HepG2 (cell line): ENCODE measurements around the gene AZI2. TPM values are rescaled to one million over a fixed set of nuclear protein-coding genes. Genes with fewer than 3 reads are reported as not detected.

Experiments used
- CAMTA2 ChIP-seq: sonication (generic); formaldehyde crosslinking; IDR thresholded peaks from 2 replicates; pipeline ENCODE4 v1.4.0; 2020; ENCODE audit warnings: mild to moderate bottlenecking, missing genetic modification reagents, borderline replicate concordance
- HNRNPK ChIP-seq: fragments of 200-400 bp; formaldehyde crosslinking; IDR thresholded peaks from 2 replicates; pipeline ENCODE4 v1.6.1; 2018; ENCODE audit warnings: low read length, low read depth, moderate library complexity, mild to moderate bottlenecking; ENCODE audit not compliant: poor library complexity, severe bottlenecking
- HOXA5 ChIP-seq: sonication (generic); formaldehyde crosslinking; IDR thresholded peaks from 2 replicates; pipeline ENCODE4 v1.4.0; 2020; ENCODE audit warnings: missing genetic modification reagents
- MIER2 ChIP-seq: IDR thresholded peaks from 2 replicates; pipeline ENCODE4 v1.6.1; 2016; ENCODE audit warnings: missing biosample characterization, missing genetic modification reagents
- ZNF205 ChIP-seq: IDR thresholded peaks from 2 replicates; pipeline ENCODE4 v1.6.1; 2018; ENCODE audit warnings: missing biosample characterization, missing genetic modification reagents
- polyA plus RNA-seq, 8 experiments: library from polyadenylated mRNA; depleted of rRNA in 3 of 8; stranded (reverse) in 7 of 8; unstranded in 1 of 8; fragments of >200 nt; fragmentation: Illumina TruSeq in 4 of 8; extraction: Trizol in 4 of 8; gene quantifications; 2 replicates each; pipeline versions ENCODE4 v1.2.1 to v1.2.3, GENCODE V29; 2011 to 2016; ENCODE audit warnings: low read depth in 4 of 8, missing spikeins in 1 of 8, mixed read lengths in 1 of 8; ENCODE audit not compliant: insufficient read depth in 1 of 8
- total RNA-seq, 5 experiments: library from RNA; depleted of rRNA; stranded (reverse); fragments of >200 nt; fragmentation: Illumina TruSeq; extraction: Trizol; gene quantifications; 2 replicates each; pipeline ENCODE4 v1.2.3, GENCODE V29; 2016; ENCODE audit warnings: low read depth in 1 of 5
- TF ChIP-seq, protein P1 (sequence below): sonication (generic); formaldehyde crosslinking; IDR thresholded peaks from 2 replicates; pipeline ENCODE4 v1.9.0; 2021; ENCODE audit warnings: missing genetic modification reagents, borderline replicate concordance
- TF ChIP-seq, protein P2 (sequence below): sonication (generic); formaldehyde crosslinking; IDR thresholded peaks from 2 replicates; pipeline ENCODE4 v1.4.0; 2020; ENCODE audit warnings: missing genetic modification reagents, borderline replicate concordance
- TF ChIP-seq, protein P3 (sequence below), 2 experiments: fragments of 450-650 bp in 1 of 2; sonication (generic) in 1 of 2; formaldehyde crosslinking in 1 of 2; IDR thresholded peaks; 2 replicates each; pipeline versions ENCODE4 v1.6.1 to v1.8.0; 2016 to 2022; ENCODE audit warnings: antibody characterized with exemption in 1 of 2, mild to moderate bottlenecking in 1 of 2, missing genetic modification reagents in 1 of 2
- TF ChIP-seq, protein P4 (sequence below): sonication (generic); formaldehyde crosslinking; IDR thresholded peaks from 2 replicates; pipeline ENCODE4 v1.8.1; 2022; ENCODE audit warnings: low read depth, mild to moderate bottlenecking, missing genetic modification reagents

AZI2 gene
- total and polyA plus RNA-seq, 2 of the 13 experiments (the other 11 are each of a cell fraction or from before 2014, with no cell fraction given) = 43.7 to 49.8 TPM

DNA sequence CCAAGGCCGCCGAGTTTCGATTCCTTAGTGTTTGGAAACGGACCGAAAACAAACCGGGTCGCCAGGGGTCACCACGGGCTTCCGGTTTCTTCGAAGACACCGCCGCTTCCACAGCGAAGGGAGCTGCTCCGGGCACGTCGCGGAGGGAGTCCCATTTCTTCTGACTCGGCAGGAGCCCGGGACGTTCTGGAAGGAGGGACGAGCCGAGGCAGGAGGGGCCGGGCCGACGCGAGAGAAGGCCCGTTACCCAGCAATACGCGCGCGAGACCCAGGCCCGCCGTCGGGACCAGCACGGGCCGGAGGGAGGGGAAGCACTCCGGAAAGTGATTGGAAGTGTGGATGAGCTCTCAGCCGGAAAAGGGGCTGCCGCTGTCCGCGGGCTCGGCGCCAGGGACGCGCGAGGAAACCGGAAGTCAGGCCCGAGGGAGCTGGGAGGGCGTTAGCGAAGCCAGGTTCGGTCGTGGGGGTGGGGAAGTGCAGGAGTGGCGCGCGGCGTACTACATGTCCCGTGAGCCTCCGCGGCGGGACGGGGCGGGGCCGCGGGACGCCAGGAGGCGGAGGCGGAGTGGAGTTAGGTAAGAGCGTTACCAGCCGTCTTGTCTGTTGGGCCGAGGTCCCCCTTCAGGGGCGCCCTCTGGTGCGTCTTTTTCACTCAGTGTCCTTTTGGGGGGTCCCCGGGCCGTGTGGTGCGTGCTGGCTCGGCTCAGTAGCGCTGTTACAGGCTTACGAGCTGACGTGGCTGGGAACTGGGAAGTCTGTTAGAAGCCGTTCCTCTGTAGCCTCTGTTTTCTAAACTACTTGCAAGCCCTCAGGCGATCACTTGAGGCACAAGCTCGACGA is at the start of gene AZI2, which contains the start of gene ZCWPW2 (continued):
- TF ChIP-seq, protein P1, sequence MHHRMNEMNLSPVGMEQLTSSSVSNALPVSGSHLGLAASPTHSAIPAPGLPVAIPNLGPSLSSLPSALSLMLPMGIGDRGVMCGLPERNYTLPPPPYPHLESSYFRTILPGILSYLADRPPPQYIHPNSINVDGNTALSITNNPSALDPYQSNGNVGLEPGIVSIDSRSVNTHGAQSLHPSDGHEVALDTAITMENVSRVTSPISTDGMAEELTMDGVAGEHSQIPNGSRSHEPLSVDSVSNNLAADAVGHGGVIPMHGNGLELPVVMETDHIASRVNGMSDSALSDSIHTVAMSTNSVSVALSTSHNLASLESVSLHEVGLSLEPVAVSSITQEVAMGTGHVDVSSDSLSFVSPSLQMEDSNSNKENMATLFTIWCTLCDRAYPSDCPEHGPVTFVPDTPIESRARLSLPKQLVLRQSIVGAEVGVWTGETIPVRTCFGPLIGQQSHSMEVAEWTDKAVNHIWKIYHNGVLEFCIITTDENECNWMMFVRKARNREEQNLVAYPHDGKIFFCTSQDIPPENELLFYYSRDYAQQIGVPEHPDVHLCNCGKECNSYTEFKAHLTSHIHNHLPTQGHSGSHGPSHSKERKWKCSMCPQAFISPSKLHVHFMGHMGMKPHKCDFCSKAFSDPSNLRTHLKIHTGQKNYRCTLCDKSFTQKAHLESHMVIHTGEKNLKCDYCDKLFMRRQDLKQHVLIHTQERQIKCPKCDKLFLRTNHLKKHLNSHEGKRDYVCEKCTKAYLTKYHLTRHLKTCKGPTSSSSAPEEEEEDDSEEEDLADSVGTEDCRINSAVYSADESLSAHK = no peak
- TF ChIP-seq HOXA5 (peak; percentile 74; the same call in 1 of the 2 replicates), CAMTA2 (CRISPR knock-in tag) (no peak; the same call in 1 of the 2 replicates), ZNF205 (CRISPR knock-in tag) (peak; percentile 56), HNRNPK (peak; percentile 56), MIER2 (CRISPR knock-in tag) (peak; percentile 74; the same call in 1 of the 2 replicates)
- TF ChIP-seq, protein P2, sequence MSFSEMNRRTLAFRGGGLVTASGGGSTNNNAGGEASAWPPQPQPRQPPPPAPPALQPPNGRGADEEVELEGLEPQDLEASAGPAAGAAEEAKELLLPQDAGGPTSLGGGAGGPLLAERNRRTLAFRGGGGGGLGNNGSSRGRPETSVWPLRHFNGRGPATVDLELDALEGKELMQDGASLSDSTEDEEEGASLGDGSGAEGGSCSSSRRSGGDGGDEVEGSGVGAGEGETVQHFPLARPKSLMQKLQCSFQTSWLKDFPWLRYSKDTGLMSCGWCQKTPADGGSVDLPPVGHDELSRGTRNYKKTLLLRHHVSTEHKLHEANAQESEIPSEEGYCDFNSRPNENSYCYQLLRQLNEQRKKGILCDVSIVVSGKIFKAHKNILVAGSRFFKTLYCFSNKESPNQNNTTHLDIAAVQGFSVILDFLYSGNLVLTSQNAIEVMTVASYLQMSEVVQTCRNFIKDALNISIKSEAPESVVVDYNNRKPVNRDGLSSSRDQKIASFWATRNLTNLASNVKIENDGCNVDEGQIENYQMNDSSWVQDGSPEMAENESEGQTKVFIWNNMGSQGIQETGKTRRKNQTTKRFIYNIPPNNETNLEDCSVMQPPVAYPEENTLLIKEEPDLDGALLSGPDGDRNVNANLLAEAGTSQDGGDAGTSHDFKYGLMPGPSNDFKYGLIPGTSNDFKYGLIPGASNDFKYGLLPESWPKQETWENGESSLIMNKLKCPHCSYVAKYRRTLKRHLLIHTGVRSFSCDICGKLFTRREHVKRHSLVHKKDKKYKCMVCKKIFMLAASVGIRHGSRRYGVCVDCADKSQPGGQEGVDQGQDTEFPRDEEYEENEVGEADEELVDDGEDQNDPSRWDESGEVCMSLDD = peak; percentile 98
- TF ChIP-seq, protein P3, sequence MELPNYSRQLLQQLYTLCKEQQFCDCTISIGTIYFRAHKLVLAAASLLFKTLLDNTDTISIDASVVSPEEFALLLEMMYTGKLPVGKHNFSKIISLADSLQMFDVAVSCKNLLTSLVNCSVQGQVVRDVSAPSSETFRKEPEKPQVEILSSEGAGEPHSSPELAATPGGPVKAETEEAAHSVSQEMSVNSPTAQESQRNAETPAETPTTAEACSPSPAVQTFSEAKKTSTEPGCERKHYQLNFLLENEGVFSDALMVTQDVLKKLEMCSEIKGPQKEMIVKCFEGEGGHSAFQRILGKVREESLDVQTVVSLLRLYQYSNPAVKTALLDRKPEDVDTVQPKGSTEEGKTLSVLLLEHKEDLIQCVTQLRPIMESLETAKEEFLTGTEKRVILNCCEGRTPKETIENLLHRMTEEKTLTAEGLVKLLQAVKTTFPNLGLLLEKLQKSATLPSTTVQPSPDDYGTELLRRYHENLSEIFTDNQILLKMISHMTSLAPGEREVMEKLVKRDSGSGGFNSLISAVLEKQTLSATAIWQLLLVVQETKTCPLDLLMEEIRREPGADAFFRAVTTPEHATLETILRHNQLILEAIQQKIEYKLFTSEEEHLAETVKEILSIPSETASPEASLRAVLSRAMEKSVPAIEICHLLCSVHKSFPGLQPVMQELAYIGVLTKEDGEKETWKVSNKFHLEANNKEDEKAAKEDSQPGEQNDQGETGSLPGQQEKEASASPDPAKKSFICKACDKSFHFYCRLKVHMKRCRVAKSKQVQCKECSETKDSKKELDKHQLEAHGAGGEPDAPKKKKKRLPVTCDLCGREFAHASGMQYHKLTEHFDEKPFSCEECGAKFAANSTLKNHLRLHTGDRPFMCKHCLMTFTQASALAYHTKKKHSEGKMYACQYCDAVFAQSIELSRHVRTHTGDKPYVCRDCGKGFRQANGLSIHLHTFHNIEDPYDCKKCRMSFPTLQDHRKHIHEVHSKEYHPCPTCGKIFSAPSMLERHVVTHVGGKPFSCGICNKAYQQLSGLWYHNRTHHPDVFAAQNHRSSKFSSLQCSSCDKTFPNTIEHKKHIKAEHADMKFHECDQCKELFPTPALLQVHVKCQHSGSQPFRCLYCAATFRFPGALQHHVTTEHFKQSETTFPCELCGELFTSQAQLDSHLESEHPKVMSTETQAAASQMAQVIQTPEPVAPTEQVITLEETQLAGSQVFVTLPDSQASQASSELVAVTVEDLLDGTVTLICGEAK (IDR thresholded peaks at IDR 0.05) = no peak
- TF ChIP-seq, protein P3 (CRISPR knock-in tag; IDR thresholded peaks at IDR 0.05) = peak; percentile 80
- TF ChIP-seq, protein P4, sequence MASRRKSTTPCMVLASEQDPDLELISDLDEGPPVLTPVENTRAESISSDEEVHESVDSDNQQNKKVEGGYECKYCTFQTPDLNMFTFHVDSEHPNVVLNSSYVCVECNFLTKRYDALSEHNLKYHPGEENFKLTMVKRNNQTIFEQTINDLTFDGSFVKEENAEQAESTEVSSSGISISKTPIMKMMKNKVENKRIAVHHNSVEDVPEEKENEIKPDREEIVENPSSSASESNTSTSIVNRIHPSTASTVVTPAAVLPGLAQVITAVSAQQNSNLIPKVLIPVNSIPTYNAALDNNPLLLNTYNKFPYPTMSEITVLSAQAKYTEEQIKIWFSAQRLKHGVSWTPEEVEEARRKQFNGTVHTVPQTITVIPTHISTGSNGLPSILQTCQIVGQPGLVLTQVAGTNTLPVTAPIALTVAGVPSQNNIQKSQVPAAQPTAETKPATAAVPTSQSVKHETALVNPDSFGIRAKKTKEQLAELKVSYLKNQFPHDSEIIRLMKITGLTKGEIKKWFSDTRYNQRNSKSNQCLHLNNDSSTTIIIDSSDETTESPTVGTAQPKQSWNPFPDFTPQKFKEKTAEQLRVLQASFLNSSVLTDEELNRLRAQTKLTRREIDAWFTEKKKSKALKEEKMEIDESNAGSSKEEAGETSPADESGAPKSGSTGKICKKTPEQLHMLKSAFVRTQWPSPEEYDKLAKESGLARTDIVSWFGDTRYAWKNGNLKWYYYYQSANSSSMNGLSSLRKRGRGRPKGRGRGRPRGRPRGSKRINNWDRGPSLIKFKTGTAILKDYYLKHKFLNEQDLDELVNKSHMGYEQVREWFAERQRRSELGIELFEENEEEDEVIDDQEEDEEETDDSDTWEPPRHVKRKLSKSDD (CRISPR knock-in tag) = peak; percentile 45
